GM19035 (cell line): ENCODE data around the gene BAK1.
"Not testable (repeated sequence)": the region's sequence is repeated elsewhere in the genome, so short reads cannot be mapped to it uniquely, and the experiment has no call there.

Experiments used
- ATAC-seq: cut with Tn5 transposase; IDR thresholded peaks from one replicate; pipeline ENCODE4 v1.9.1; 2021; ENCODE audit not compliant: unreplicated experiment

Gene BAK1

GRCh38 chr6:33609019-33609418 lies 28.9 kb upstream of the BAK1 start:
- no peak for ATAC-seq

- ATAC-seq, result no peak
Observed at GRCh38 chr6:33607784-33608161, 27.7 kb upstream of the BAK1 start.

- no peak for ATAC-seq
Observed at GRCh38 chr6:33607126-33607783, 27.2 kb upstream of the BAK1 start.

GRCh38 chr6:33606642-33607041 lies 26.6 kb upstream of the BAK1 start:
- ATAC-seq, result no peak

- ATAC-seq, result no peak
Observed at GRCh38 chr6:33604941-33605854, 25.1 kb upstream of the BAK1 start.

GRCh38 chr6:33602180-33602579 lies 22.1 kb upstream of the BAK1 start:
- no peak for ATAC-seq

- no peak for ATAC-seq
Observed at GRCh38 chr6:33600761-33601160, 20.7 kb upstream of the BAK1 start.

GRCh38 chr6:33599413-33599938 lies 19.4 kb upstream of the BAK1 start:
- ATAC-seq, result no peak

GRCh38 chr6:33597551-33598322 lies 17.7 kb upstream of the BAK1 start:
- ATAC-seq, result no peak

- not testable (repeated sequence) for ATAC-seq
Observed at GRCh38 chr6:33596894-33597293, 16.8 kb upstream of the BAK1 start.

- ATAC-seq, result no peak
Observed at GRCh38 chr6:33595001-33595846, 15.1 kb upstream of the BAK1 start.

GRCh38 chr6:33593414-33593727 lies 13.3 kb upstream of the BAK1 start:
- no peak for ATAC-seq

- ATAC-seq, result peak; percentile 58
Observed at GRCh38 chr6:33592595-33593413, 12.7 kb upstream of the BAK1 start.

- no peak for ATAC-seq
Observed at GRCh38 chr6:33592280-33592594, 12.2 kb upstream of the BAK1 start.

GRCh38 chr6:33591424-33592032 lies 11.5 kb upstream of the BAK1 start:
- ATAC-seq, result no peak

- no peak for ATAC-seq
Observed at GRCh38 chr6:33590531-33591198, 10.6 kb upstream of the BAK1 start.

GRCh38 chr6:33589731-33590530 lies 9.9 kb upstream of the BAK1 start:
- no peak for ATAC-seq

GRCh38 chr6:33589392-33589730 lies 9.3 kb upstream of the BAK1 start:
- no peak for ATAC-seq
